Measurements from ENCODE around the gene NEDD4L. TPM values are rescaled to one million over a fixed set of nuclear protein-coding genes. Genes with fewer than 3 reads are reported as not detected.
"Not testable (repeated sequence)": the region's sequence is repeated elsewhere in the genome, so short reads cannot be mapped to it uniquely, and the experiment has no call there.

NEDD4L gene
- polyA plus RNA-seq, 2 donors: 10.8 to 14.1 TPM

DNA sequence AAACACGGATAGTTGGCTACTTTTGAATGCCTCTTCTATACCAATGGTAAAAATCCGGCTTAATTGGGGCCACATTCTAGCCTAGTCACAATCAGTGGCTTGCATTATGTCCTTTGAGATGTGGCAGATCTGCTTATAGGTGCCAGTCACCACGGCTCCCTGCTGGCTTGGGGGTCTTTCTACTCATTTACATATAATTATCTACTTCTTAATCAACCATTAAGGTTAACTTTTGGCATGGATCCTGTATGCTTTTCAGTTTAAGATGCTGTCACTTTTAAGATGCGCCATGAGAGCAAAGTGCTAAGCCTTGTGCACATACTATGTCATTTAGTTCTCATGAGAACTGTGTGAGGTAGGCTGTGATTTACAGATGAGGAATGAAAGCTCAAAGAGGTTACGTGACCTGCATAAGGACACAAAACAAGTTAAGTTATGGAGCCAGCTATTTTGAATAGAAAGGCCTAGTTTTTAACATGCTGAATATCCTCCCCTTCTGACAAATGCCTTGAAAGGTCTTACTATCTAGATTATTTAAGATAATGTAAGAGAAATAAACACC is 4.1 kb downstream of the NEDD4L start:
- Histone ChIP-seq H3K4me1 (ENCODE audit: control insufficient read depth in 2 of 2, insufficient read depth in 2 of 2, low read length in 1 of 2) (no peaks in the 10 kb centered on the region), H3K9me3 (ENCODE audit: control insufficient read depth in 2 of 2, insufficient read depth in 1 of 2, low read depth in 1 of 2, low read length in 1 of 2) (no peaks in the 10 kb centered on the region), H3K36me3 (ENCODE audit: control insufficient read depth in 2 of 2, insufficient read depth in 2 of 2, low read length in 1 of 2) (no peaks in the 10 kb centered on the region), H3K27me3 (ENCODE audit: control insufficient read depth in 1 of 2, insufficient read depth in 2 of 2, low read length in 2 of 2) (no peaks in the 10 kb centered on the region), H3K4me3 (ENCODE audit: low read depth in 1 of 2, low read length in 2 of 2) (no peak overlapping the region), H3K27ac (ENCODE audit: low read depth in 2 of 2, low read length in 1 of 2) (no peak overlapping the region)
- 77 to 87% methylated on average over 5 of the region's 5 CpGs for WGBS, 2 donors

DNA sequence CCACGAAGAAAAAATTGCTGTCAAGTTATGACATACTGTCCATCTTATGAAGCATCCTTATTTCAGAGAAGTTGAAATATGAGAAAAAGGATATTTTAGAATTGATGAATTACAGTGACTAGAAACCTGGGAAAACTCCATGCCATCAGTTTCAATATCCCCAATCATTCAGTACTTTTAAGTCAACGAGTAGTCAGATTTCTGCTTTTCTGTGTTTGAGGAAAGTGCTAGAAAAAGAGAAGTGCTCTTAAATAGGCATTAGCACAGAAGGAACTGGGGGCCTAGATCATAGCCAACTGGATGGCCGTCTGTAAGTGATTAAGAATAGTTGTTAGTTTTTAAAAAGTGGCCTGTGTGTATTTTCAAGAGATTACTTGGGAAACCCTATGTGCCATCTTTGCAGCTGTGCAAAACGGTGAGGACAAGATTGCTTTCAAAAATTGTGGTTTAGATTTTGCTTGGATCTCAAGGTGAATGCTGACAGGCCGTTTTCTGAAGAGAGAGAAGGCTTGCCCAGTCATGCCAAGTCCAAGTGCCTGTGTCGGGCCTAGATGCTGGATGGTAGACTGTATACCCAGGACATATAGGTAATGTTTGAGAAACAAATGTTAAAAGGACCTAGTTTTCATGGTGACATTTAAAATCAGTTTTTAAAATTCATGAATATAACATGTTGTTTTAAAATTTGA is 5.1 kb downstream of the NEDD4L start:
- Histone ChIP-seq H3K27ac (ENCODE audit: low read depth in 2 of 2, low read length in 1 of 2) (no peak overlapping the region), H3K36me3 (ENCODE audit: control insufficient read depth in 2 of 2, insufficient read depth in 2 of 2, low read length in 1 of 2) (no peaks in the 10 kb centered on the region), H3K9me3 (ENCODE audit: control insufficient read depth in 2 of 2, insufficient read depth in 1 of 2, low read depth in 1 of 2, low read length in 1 of 2) (no peaks in the 10 kb centered on the region), H3K4me1 (ENCODE audit: control insufficient read depth in 2 of 2, insufficient read depth in 2 of 2, low read length in 1 of 2) (no peaks in the 10 kb centered on the region), H3K27me3 (ENCODE audit: control insufficient read depth in 1 of 2, insufficient read depth in 2 of 2, low read length in 2 of 2) (no peaks in the 10 kb centered on the region), H3K4me3 (ENCODE audit: low read depth in 1 of 2, low read length in 2 of 2) (no peak overlapping the region)
- WGBS, 2 donors: 63 to 68% methylated on average over 6 of the region's 6 CpGs

DNA sequence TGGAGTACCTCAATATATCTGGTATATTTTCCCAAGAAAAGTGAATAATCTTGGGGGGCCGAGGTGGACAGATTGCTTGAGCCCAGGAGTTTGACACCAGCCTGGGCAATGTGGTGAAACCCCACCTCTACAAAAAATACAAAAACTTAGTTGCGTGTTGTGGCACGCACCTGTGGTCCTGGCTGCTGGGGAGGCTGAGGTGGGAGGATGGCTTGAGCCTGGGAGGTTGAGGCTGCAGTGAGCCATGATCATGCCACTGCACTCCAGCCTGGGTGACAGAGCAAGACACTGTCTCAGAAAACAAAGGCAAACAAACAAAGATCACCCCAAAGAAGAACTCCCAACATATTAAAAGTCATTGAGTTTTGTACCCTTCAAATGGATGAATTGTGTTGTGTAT is 6.9 kb downstream of the NEDD4L start:
- H3K4me1 ChIP-seq (ENCODE audit: control insufficient read depth in 2 of 2, insufficient read depth in 2 of 2, low read length in 1 of 2); H3K4me3 ChIP-seq (ENCODE audit: low read depth in 1 of 2, low read length in 2 of 2); H3K27ac ChIP-seq (ENCODE audit: low read depth in 2 of 2, low read length in 1 of 2); H3K27me3 ChIP-seq (ENCODE audit: control insufficient read depth in 1 of 2, insufficient read depth in 2 of 2, low read length in 2 of 2); H3K36me3 ChIP-seq (ENCODE audit: control insufficient read depth in 2 of 2, insufficient read depth in 2 of 2, low read length in 1 of 2); H3K9me3 ChIP-seq (ENCODE audit: control insufficient read depth in 2 of 2, insufficient read depth in 1 of 2, low read depth in 1 of 2, low read length in 1 of 2): not testable (repeated sequence)
- WGBS, 2 donors: 94 to 95% methylated on average over 3 of the region's 3 CpGs

DNA sequence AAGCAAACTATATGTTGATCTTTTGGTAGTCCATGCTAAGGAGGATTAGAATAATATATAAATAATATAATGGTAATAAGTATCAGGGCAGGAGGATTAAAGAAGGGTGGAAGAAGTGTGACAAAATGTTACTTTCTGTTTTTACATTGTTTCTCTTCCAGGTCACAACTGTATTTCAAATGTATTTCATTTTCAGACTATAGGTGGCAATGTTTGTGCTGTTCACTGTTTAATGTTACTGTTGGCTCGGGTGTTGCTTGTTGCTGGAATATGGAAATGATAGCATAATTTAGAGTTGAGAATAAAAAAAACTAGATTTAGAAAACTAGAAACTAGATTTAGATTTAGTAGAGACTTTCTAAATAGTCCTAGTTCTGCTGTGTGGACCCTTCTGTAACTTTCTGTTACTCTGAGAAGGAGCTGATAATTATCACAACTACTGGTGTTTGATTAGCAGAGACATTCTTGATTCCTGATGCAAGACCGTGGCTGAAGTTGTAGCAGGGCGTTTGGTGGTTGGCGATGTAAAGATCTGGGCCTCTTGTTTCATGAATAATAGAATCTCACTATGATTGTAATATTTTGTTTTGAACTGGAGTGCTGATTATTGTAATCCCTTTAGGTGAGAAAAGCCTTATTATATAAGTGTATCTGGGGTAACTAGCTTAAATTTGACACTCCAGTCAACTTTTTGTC is 7.9 kb downstream of the NEDD4L start:
- Histone ChIP-seq H3K27me3 (ENCODE audit: control insufficient read depth in 1 of 2, insufficient read depth in 2 of 2, low read length in 2 of 2) (no peaks in the 10 kb centered on the region), H3K9me3 (ENCODE audit: control insufficient read depth in 2 of 2, insufficient read depth in 1 of 2, low read depth in 1 of 2, low read length in 1 of 2) (no peaks in the 10 kb centered on the region), H3K4me3 (ENCODE audit: low read depth in 1 of 2, low read length in 2 of 2) (no peak overlapping the region), H3K27ac (ENCODE audit: low read depth in 2 of 2, low read length in 1 of 2) (no peak overlapping the region), H3K36me3 (ENCODE audit: control insufficient read depth in 2 of 2, insufficient read depth in 2 of 2, low read length in 1 of 2) (no peaks in the 10 kb centered on the region), H3K4me1 (ENCODE audit: control insufficient read depth in 2 of 2, insufficient read depth in 2 of 2, low read length in 1 of 2) (no peaks in the 10 kb centered on the region)
- WGBS, 2 donors: 44 to 54% methylated on average over 4 of the region's 4 CpGs

DNA sequence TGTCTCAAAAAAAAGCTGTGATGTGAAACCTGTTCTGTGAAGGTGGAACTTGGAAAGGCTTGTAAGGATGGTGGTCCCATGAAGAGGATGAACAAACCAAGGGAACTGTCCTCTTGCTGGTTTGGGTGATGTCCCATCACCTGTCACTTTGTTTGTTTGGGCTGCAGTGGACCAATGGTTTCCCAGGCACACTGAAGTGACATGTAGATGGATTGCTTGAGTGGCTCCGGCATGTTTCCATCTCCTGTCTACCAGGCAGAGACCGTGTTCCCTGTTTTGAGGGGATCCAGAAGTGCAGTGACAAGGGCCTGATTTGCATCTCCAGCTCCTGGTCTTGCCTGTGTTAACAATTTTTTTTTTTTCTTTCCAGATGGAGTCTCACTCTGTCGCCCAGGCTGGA is 8.9 kb downstream of the NEDD4L start:
- Histone ChIP-seq H3K27me3 (ENCODE audit: control insufficient read depth in 1 of 2, insufficient read depth in 2 of 2, low read length in 2 of 2) (no peaks in the 10 kb centered on the region), H3K4me3 (ENCODE audit: low read depth in 1 of 2, low read length in 2 of 2) (no peak overlapping the region), H3K27ac (ENCODE audit: low read depth in 2 of 2, low read length in 1 of 2) (no peak overlapping the region), H3K4me1 (ENCODE audit: control insufficient read depth in 2 of 2, insufficient read depth in 2 of 2, low read length in 1 of 2) (no peaks in the 10 kb centered on the region), H3K9me3 (ENCODE audit: control insufficient read depth in 2 of 2, insufficient read depth in 1 of 2, low read depth in 1 of 2, low read length in 1 of 2) (no peaks in the 10 kb centered on the region), H3K36me3 (ENCODE audit: control insufficient read depth in 2 of 2, insufficient read depth in 2 of 2, low read length in 1 of 2) (no peaks in the 10 kb centered on the region)
- WGBS, 2 donors: 78 to 81% methylated on average over 3 of the region's 3 CpGs

DNA sequence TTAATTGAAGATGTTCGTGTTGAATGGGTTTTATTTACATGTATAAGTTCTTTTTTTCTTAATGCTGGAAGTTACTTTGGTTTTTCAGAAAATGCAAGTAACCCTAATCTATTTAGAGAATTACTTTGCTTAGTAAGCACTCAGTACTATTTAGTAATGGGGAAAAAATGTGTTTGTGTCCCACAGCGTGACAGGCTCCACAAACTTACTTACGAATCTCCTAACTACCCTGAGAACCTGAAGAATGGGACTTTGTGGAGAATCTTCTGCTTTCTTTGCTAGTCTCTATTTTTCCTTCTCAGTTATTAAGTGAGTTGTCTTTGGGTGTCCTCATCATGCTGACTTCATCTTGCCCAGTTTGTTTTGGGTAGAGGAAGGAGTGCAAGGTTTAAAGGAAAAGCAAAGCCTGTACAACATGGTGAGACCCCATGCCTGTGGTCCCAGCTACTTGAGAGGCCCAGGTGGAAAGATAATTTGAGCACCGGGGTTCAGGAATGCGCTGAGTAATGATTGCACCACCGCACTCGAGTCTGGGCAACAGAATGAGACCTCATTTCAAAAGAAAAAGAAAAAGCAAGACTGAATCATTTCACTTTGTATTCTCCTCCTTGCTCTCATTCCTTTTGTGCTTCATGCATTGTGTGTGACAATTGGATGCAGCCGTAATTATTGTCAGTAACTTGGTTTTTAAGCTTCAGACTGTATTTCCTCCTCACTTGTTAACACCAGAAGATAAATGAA is 10.2 kb downstream of the NEDD4L start:
- Histone ChIP-seq H3K4me1 (ENCODE audit: control insufficient read depth in 2 of 2, insufficient read depth in 2 of 2, low read length in 1 of 2) (no peaks in the 10 kb centered on the region), H3K36me3 (ENCODE audit: control insufficient read depth in 2 of 2, insufficient read depth in 2 of 2, low read length in 1 of 2) (no peaks in the 10 kb centered on the region), H3K9me3 (ENCODE audit: control insufficient read depth in 2 of 2, insufficient read depth in 1 of 2, low read depth in 1 of 2, low read length in 1 of 2) (no peaks in the 10 kb centered on the region), H3K27me3 (ENCODE audit: control insufficient read depth in 1 of 2, insufficient read depth in 2 of 2, low read length in 2 of 2) (no peaks in the 10 kb centered on the region), H3K27ac (ENCODE audit: low read depth in 2 of 2, low read length in 1 of 2) (no peak overlapping the region), H3K4me3 (ENCODE audit: low read depth in 1 of 2, low read length in 2 of 2) (no peak overlapping the region)
- 63 to 66% methylated on average over 8 of the region's 8 CpGs for WGBS, 2 donors

DNA sequence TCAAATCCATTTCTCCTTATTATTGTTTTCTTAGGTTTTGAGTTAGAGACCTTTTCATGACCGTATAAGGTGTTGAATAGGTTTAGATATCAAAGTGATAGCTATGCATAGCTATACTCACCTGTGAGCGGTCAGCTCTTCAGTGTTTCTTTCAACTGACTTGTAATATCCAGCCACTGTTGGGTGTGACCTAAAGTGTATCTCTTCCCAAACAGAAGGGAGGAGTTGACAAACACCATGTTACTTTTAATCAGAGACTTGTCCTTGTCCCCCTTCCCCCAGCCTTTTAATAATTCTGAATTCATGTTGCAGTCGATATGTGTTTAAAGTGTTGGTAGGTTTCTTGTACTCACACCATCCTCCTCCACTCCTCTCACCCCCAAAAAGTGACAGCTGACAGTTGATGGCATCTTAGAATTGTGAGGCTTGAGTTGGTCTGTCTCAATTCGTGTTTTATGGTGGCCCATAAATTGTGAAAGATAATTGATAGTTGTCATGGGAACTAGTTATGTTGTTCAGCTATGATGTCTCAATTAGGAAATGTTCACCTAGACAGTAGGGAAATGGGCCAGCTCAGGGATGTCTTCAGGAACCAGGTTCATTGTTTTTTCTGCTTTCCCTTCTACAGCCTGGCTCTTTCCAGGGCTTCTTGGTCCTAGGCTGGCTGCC is 12.0 kb downstream of the NEDD4L start:
- no peaks in the 10 kb centered on the region for H3K36me3 ChIP-seq (ENCODE audit: control insufficient read depth in 2 of 2, insufficient read depth in 2 of 2, low read length in 1 of 2)
- H3K27me3 ChIP-seq (ENCODE audit: control insufficient read depth in 1 of 2, insufficient read depth in 2 of 2, low read length in 2 of 2): no peaks in the 10 kb centered on the region
- H3K4me3 ChIP-seq (ENCODE audit: low read depth in 1 of 2, low read length in 2 of 2): no peak overlapping the region
- 87 to 91% methylated on average over 4 of the region's 4 CpGs for WGBS, 2 donors
- no peaks in the 10 kb centered on the region for H3K4me1 ChIP-seq (ENCODE audit: control insufficient read depth in 2 of 2, insufficient read depth in 2 of 2, low read length in 1 of 2)
- H3K27ac ChIP-seq (ENCODE audit: low read depth in 2 of 2, low read length in 1 of 2): no peak overlapping the region
- no peaks in the 10 kb centered on the region for H3K9me3 ChIP-seq (ENCODE audit: control insufficient read depth in 2 of 2, insufficient read depth in 1 of 2, low read depth in 1 of 2, low read length in 1 of 2)

DNA sequence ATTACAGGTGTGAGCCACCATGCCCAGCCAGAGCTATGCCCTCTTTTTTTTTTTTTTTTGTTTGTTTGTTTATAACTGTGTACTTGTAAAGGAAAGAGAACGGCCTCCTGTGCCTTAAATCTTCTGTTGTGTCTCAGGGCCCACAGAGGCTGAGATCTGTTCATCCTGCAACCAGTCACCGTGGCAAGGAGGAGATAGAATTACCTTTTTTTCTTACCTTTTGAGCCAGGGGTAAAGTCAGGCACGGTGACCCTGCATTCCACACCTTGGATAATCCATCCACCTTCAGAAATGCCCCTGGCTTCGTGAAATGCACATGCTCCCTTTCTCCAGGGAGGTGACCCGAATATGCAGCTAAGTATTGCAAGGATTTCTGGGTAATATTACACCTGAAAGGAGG is 12.8 kb downstream of the NEDD4L start:
- Histone ChIP-seq H3K9me3 (ENCODE audit: control insufficient read depth in 2 of 2, insufficient read depth in 1 of 2, low read depth in 1 of 2, low read length in 1 of 2) (no peaks in the 10 kb centered on the region), H3K27ac (ENCODE audit: low read depth in 2 of 2, low read length in 1 of 2) (no peak overlapping the region), H3K4me1 (ENCODE audit: control insufficient read depth in 2 of 2, insufficient read depth in 2 of 2, low read length in 1 of 2) (no peaks in the 10 kb centered on the region), H3K36me3 (ENCODE audit: control insufficient read depth in 2 of 2, insufficient read depth in 2 of 2, low read length in 1 of 2) (no peaks in the 10 kb centered on the region), H3K27me3 (ENCODE audit: control insufficient read depth in 1 of 2, insufficient read depth in 2 of 2, low read length in 2 of 2) (no peaks in the 10 kb centered on the region), H3K4me3 (ENCODE audit: low read depth in 1 of 2, low read length in 2 of 2) (no peak overlapping the region)
- 86 to 92% methylated on average over 5 of the region's 5 CpGs for WGBS, 2 donors

DNA sequence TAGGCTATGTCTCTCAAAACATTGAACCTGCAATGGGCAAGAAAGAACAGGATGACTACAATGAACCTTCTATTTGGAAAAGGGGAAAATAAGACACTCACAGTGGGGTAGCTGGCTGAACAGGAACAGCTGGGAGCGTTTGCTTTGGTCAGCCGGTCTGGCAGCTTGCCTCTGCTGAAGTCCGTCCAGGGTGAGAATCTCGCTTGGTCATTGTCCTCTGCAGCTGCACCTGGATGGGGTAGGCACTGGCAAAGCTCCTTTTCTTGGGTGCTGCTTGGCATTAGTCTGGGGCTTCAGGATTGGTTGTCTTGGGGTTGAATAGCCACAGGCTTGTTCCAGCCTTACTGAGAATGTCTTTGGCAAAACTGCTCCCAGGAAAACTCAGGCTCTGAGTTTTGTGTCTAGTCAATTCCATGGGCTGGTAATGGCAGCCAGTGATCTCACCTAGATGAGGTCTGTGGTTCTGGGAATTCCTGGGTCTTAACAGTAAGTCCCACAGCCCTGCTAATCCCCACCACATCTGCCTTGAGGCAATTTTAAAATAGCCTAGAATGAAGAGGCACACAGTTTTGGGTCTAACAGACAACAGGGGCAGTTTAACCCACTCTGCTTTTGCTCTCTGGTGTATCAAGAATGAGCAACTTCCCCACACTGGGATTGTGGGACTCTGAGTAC is 13.4 kb downstream of the NEDD4L start:
- Histone ChIP-seq H3K27me3 (ENCODE audit: control insufficient read depth in 1 of 2, insufficient read depth in 2 of 2, low read length in 2 of 2) (no peaks in the 10 kb centered on the region), H3K36me3 (ENCODE audit: control insufficient read depth in 2 of 2, insufficient read depth in 2 of 2, low read length in 1 of 2) (no peaks in the 10 kb centered on the region), H3K4me1 (ENCODE audit: control insufficient read depth in 2 of 2, insufficient read depth in 2 of 2, low read length in 1 of 2) (no peaks in the 10 kb centered on the region), H3K27ac (ENCODE audit: low read depth in 2 of 2, low read length in 1 of 2) (no peak overlapping the region), H3K4me3 (ENCODE audit: low read depth in 1 of 2, low read length in 2 of 2) (no peak overlapping the region), H3K9me3 (ENCODE audit: control insufficient read depth in 2 of 2, insufficient read depth in 1 of 2, low read depth in 1 of 2, low read length in 1 of 2) (no peaks in the 10 kb centered on the region)
- WGBS, 2 donors: 62 to 72% methylated on average over 4 of the region's 4 CpGs

Measured in esophagus (tissue), 2 donors.